Endometrial microvascular endothelial cells (primary cell): ENCODE results near the gene GRK5. TPM values are rescaled to one million over a fixed set of nuclear protein-coding genes. Genes with fewer than 3 reads are reported as not detected.

Source experiments
- in situ Hi-C: cut with HindIII; loops from 2 replicates; pipeline ENCODE4 v1.10.0; 2017; ENCODE audit warnings: low sequenced_read_pairs, low pct_unique_long_range_greater_than_20kb; ENCODE audit errors: inconsistent ontology term
- total RNA-seq: library from RNA; depleted of rRNA; stranded (reverse); fragments of >200 nt; gene quantifications from one replicate; pipeline ENCODE4 v1.2.3, GENCODE V29; 2015; ENCODE audit errors: inconsistent ontology term

Gene GRK5
- total RNA-seq, 1 donor from 2014 or later, result 24.7 TPM

- in situ Hi-C loops, result no loop called here
Measured at GRCh38 chr10:119399466-119399865, 192.1 kb downstream of the GRK5 start.

GRCh38 chr10:119401671-119402395, 194.5 kb downstream of the GRK5 start:
- in situ Hi-C loops, result no loop called here

GRCh38 chr10:119403921-119404320, 196.6 kb downstream of the GRK5 start:
- in situ Hi-C loops, result no loop called here

- in situ Hi-C loops, result no loop called here
Measured at GRCh38 chr10:119404719-119405519, 197.5 kb downstream of the GRK5 start.

- in situ Hi-C loops, result no loop called here
Measured at GRCh38 chr10:119405520-119405807, 198.1 kb downstream of the GRK5 start.

GRCh38 chr10:119406137-119406536, 198.8 kb downstream of the GRK5 start:
- in situ Hi-C loops, result no loop called here

GRCh38 chr10:119406601-119407253, 199.4 kb downstream of the GRK5 start:
- in situ Hi-C loops, result no loop called here

GRCh38 chr10:119407254-119407777, 199.9 kb downstream of the GRK5 start:
- in situ Hi-C loops, result no loop called here

- in situ Hi-C loops, result no loop called here
Measured at GRCh38 chr10:119408072-119408471, 200.7 kb downstream of the GRK5 start.

GRCh38 chr10:119408969-119409371, 201.6 kb downstream of the GRK5 start:
- in situ Hi-C loops, result no loop called here

- in situ Hi-C loops, result no loop called here
Measured at GRCh38 chr10:119409385-119409784, 202.0 kb downstream of the GRK5 start.

GRCh38 chr10:119409906-119410305, 202.5 kb downstream of the GRK5 start:
- in situ Hi-C loops, result no loop called here

GRCh38 chr10:119410361-119411116, 203.2 kb downstream of the GRK5 start:
- in situ Hi-C loops, result no loop called here

GRCh38 chr10:119412244-119413092, 205.1 kb downstream of the GRK5 start:
- in situ Hi-C loops, result no loop called here

- in situ Hi-C loops, result no loop called here
Measured at GRCh38 chr10:119413093-119413453, 205.7 kb downstream of the GRK5 start.

GRCh38 chr10:119413471-119414080, 206.2 kb downstream of the GRK5 start:
- in situ Hi-C loops, result no loop called here

- in situ Hi-C loops, result no loop called here
Measured at GRCh38 chr10:119414081-119414611, 206.8 kb downstream of the GRK5 start.

- in situ Hi-C loops, result no loop called here
Measured at GRCh38 chr10:119415121-119415520, 207.8 kb downstream of the GRK5 start.
